Measurements from ENCODE around the gene NPW.

Gene NPW

DNA sequence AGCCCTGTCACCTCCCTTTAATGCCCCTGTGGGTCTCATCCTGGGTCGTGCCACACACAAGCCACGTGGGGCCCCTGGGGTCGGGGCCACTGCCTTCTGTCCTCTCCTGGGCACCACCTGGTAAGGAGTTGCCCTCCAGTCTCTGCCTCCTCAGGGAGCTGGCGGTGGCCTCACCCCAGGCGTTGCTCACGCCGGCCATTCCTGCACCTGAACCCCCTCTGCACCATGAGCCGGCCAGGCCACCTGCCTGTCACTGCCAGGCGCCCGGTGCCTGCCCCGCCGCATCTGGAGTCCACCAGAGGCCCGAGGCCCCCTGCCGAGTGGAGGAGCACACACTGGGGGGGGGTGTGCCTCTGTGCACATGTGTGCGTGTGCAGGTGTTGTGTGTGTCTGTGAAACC is 17.5 kb downstream of the NPW start:
- no peak for TF ChIP-seq NFRKB (IDR thresholded peaks at IDR 0.05)
- no peak for TF ChIP-seq ARNT (IDR thresholded peaks at IDR 0.05)
- TF ChIP-seq, protein P1, sequence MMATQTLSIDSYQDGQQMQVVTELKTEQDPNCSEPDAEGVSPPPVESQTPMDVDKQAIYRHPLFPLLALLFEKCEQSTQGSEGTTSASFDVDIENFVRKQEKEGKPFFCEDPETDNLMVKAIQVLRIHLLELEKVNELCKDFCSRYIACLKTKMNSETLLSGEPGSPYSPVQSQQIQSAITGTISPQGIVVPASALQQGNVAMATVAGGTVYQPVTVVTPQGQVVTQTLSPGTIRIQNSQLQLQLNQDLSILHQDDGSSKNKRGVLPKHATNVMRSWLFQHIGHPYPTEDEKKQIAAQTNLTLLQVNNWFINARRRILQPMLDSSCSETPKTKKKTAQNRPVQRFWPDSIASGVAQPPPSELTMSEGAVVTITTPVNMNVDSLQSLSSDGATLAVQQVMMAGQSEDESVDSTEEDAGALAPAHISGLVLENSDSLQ (IDR thresholded peaks at IDR 0.05) = no peak
- TF ChIP-seq CTBP1 (IDR thresholded peaks at IDR 0.05; ENCODE audit: borderline replicate concordance) = no peak
- no peak for TF ChIP-seq ZNF384 (IDR thresholded peaks at IDR 0.05)
- TF ChIP-seq LEF1 (IDR thresholded peaks at IDR 0.05; ENCODE audit: borderline replicate concordance) = no peak
- ChIA-PET CTCF (interaction anchor here (0.5 kb wide), 1 partner anchor 67 kb away, joined by 4 read pairs; no protein-coding TSS in a partner anchor), POLR2A (interaction anchor here (3.3 kb wide), 1 partner anchor 10 kb away, joined by 10 read pairs; the partner anchor contains the start of genes NTHL1 and TSC2)
- DNase-seq (ENCODE audit: extremely low spot score) = no peak

DNA sequence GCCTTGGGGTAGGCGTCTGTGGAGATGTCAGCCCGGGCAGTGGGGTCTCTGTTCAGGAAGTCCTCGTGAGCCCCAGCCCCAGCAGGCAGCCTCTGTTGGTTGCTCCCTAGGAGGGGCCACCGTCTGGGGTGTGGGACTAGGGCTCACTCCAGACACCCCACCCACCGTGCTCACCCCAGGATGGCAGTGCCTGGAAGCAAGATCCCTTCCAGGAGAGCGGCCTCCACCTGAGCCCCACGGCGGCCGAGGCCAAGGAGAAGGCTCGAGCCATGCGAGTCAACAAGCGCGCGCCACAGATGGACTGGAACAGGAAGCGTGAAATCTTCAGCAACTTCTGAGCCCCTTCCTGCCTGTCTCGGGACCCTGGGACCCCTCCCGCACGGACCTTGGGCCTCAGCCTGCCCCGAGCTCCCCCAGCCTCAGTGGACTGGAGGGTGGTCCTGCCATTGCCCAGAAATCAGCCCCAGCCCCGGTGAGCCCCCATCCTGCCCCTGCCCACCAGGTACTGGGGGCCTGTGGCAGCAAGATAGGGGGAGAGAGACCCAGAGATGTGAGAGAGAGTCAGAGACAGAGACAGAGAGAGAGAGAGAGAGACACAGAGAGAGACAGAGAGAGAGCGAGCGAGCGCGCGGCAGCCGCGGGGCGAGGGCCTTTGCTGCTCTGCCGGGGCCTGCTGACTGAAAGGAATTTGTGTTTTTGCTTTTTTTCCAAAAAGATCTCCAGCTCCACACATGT is 18.2 kb downstream of the NPW start:
- POLR2A ChIA-PET = interaction anchor here (3.3 kb wide), 1 partner anchor 9 kb away, joined by 10 read pairs; the partner anchor contains the start of genes NTHL1 and TSC2
- TF ChIP-seq LEF1 (IDR thresholded peaks at IDR 0.05; ENCODE audit: borderline replicate concordance) = no peak
- TF ChIP-seq SP1 (IDR thresholded peaks at IDR 0.05) = no peak
- TF ChIP-seq ELF4 (IDR thresholded peaks at IDR 0.05) = no peak
- no peak for TF ChIP-seq ZNF384 (IDR thresholded peaks at IDR 0.05)
- DNase-seq (ENCODE audit: extremely low spot score) = no peak
- CTCF ChIA-PET = no interaction called here

DNA sequence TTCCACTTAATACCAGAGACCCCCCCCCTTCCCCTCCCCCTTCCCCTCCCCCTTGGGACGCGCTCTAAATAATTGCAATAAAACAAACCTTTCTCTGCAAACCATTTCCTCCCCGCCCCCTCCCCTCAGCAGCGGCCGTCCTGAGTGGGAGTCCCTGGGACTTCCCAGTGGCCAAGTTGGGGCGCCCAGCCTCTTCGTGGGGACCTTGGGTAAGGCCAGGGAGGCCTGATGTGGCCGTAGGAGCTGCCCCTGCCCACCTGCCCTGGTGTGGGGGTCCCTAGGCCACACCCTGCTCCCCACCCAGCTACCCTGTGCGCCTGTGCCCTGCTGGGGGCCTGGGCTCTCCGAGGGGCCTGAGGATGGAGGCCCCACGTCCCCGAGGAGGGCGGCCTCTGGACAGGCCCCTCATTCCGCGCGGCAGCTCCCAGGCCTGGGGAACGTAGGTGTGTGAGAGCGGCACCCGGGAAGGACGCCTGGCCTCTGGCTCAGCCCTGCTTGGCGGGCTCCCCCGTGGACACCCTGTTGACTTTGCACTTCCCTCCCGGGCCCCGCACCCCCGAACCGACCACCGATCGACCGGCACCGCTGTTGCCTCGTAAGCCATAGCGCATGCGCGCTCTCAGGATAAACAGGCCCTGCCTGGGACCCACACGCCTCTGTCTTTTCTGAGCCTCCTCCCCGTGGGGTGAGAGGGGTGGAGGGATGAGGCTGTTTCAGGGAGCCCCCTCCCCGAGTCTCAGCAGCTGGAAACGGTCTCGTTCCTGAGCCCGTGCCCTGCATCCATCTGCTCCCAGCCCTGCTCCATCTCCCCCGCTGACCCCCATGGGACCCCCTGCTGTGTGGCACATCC is 19.0 kb downstream of the NPW start:
- TF ChIP-seq LEF1 (IDR thresholded peaks at IDR 0.05; ENCODE audit: borderline replicate concordance) (no peak), ARNT (IDR thresholded peaks at IDR 0.05) (no peak), ZNF384 (IDR thresholded peaks at IDR 0.05) (no peak), HDGF (IDR thresholded peaks at IDR 0.05; ENCODE audit: borderline replicate concordance) (no peak), FOXK2 (IDR thresholded peaks at IDR 0.05) (no peak), TARDBP (IDR thresholded peaks at IDR 0.05) (no peak)
- TF ChIP-seq, protein P1 (IDR thresholded peaks at IDR 0.05) = no peak
- POLR2A ChIA-PET = interaction anchor here (1.2 to 1.5 kb wide), 2 partner anchors 9 to 11 kb away, joined by 6 to 7 read pairs; partner anchors contain the start of genes NTHL1 and TSC2
- CTCF ChIA-PET = no interaction called here
- DNase-seq (ENCODE audit: extremely low spot score) = no peak

DNA sequence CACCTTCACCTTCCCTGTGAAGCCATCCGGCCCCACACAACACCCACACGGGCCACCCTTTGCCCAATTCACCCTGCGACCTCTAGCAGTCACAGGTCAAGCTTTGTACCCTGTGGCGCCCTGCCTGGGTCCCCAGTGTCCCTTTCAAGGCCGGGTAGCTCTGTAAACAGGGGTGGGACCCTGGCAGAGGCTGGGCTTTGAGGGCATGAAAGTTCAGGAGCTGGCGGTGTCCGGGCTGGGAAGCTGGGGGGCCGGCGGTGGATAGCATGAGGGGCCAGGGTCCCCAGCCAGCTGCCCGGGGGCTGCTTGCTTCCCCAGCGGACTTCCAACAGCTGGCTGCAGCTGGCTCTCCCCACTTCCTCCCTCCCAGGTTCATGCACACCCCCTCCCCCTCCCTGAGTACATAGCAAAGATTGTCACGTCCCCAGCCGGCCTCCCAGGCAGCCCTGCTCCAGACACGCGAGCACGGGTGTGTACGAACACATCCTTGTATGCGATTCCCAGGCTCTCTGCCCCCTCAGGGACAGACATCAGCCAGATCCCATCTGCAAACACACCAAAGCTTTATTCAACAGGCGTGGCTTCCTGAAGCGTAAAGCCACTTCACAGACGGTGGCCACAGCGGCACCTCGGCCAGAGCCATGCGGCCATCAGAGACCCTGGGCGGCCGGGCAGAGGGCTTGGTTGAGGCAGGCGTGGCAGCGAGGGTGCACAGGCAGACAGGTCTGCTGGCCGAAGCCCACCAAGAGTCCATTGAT is 19.9 kb downstream of the NPW start:
- TF ChIP-seq LEF1 (IDR thresholded peaks at IDR 0.05; ENCODE audit: borderline replicate concordance) (no peak), SP1 (IDR thresholded peaks at IDR 0.05) (no peak), FOXK2 (IDR thresholded peaks at IDR 0.05) (no peak), NFRKB (IDR thresholded peaks at IDR 0.05) (no peak), FOXA1 (IDR thresholded peaks at IDR 0.05) (no peak), CTBP1 (IDR thresholded peaks at IDR 0.05; ENCODE audit: borderline replicate concordance) (no peak), SUZ12 (IDR thresholded peaks at IDR 0.05) (no peak), FOXM1 (IDR thresholded peaks at IDR 0.05; ENCODE audit: borderline replicate concordance) (no peak), ARNT (IDR thresholded peaks at IDR 0.05) (no peak), BHLHE40 (IDR thresholded peaks at IDR 0.05; ENCODE audit: borderline replicate concordance) (no peak), TARDBP (IDR thresholded peaks at IDR 0.05) (no peak), ELF4 (IDR thresholded peaks at IDR 0.05) (no peak), ZNF384 (IDR thresholded peaks at IDR 0.05) (no peak)
- DNase-seq (ENCODE audit: extremely low spot score) = no peak
- CTCF ChIA-PET = no interaction called here
- POLR2A ChIA-PET = interaction anchor here (1.2 to 1.7 kb wide), 3 partner anchors 8 to 75 kb away, joined by 6 to 7 read pairs (median 6); partner anchors contain the start of genes NTHL1, RPS2 and TSC2

DNA sequence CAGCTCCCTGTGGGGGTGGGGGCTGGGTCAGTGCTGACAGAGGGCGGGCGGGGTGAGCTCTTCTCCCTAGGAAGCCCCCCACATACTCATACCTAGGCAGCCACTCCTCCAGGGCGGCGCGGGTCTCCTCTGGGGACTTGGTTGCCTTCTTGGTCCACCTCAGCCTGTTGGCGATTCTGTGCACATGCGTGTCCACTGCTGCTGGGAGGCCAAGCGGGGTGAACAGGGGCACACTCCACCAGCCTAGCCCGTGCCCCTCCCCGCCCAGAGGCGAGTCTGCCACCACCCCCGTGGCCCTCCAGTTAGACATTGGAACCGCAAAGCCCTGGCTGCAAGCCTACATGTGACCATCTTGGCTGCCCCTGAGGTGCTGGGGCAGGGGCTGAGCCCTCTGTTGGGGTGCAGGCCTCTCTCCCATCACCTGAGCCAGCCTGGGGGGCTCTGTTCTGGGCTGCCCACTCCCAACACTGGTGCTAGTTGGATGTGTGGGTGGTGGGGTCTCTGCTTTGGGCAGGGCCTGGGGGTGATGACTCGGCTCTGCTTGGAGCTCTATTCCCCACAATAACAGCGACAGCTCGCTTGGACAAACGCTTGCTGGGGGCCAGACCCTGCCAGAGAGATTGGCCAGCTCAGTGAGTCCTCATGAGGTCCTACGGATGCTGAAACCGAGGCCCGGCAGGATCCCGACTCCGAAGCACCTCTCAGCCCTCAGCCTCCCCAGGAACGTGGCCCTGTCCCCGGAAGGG is 20.6 kb downstream of the NPW start:
- POLR2A ChIA-PET = interaction anchor here (0.8 to 1.7 kb wide), 4 partner anchors 8 to 76 kb away, joined by 3 to 7 read pairs (median 6); partner anchors contain the start of genes NTHL1, RPS2 and TSC2
- DNase-seq (ENCODE audit: extremely low spot score) = no peak
- TF ChIP-seq FOXM1 (IDR thresholded peaks at IDR 0.05; ENCODE audit: borderline replicate concordance) (no peak), SUZ12 (IDR thresholded peaks at IDR 0.05) (no peak), NFRKB (IDR thresholded peaks at IDR 0.05) (no peak), ZNF384 (IDR thresholded peaks at IDR 0.05) (no peak), L3MBTL2 (conservative IDR thresholded peaks at IDR 0.05) (no peak), ELF4 (IDR thresholded peaks at IDR 0.05) (no peak), CTBP1 (IDR thresholded peaks at IDR 0.05; ENCODE audit: borderline replicate concordance) (no peak), HDGF (IDR thresholded peaks at IDR 0.05; ENCODE audit: borderline replicate concordance) (no peak)
- TF ChIP-seq, protein P1 (IDR thresholded peaks at IDR 0.05) = no peak
- CTCF ChIA-PET = no interaction called here

Measured in HEK293T (cell line).